Islet precursor cell (in vitro differentiated cells): ENCODE data around the gene CASR.
A peak's percentile ranks its signal among the peaks of the same experiment; 100 is the strongest.

ENCODE experiments used
- DNase-seq: peaks from one replicate; pipeline ENCODE4 v3.0.0-alpha.2; 2018

Gene CASR

GRCh38 chr3:122258757-122259371, 75.4 kb downstream of the CASR start:
- peak; percentile 87 for DNase-seq

- DNase-seq, result no peak
These were observed 76.7 kb downstream of the CASR start for GRCh38 chr3:122260206-122260605.

- no peak for DNase-seq
These were observed 79.6 kb downstream of the CASR start for GRCh38 chr3:122263058-122263457.

GRCh38 chr3:122263974-122264588, 80.6 kb downstream of the CASR start:
- no peak for DNase-seq

GRCh38 chr3:122265957-122266356, 82.5 kb downstream of the CASR start:
- DNase-seq, result no peak

- DNase-seq, result no peak
These were observed 85.0 kb downstream of the CASR start for GRCh38 chr3:122268257-122269024.

DNA sequence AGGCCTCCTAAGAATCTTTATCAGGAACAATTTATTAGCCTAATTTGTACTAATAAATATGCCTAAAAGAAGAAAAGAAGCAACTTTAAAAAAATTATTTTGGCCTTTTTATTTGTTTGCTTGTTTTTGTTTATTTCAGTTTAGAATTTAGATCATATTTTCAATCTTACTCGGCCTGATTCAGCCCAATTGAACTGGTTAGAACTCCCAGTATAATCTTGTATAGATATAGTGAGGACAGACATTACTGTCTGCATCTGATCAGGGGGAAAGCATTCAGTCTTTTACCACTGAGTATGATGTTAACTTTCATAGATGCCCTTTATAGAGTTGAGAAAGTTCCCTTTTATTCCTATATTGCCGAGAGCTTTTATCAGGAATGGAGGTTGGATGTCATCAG, 85.6 kb downstream of the CASR start:
- no peak for DNase-seq

- no peak for DNase-seq
These were observed 87.9 kb downstream of the CASR start for GRCh38 chr3:122271246-122271898.

DNA sequence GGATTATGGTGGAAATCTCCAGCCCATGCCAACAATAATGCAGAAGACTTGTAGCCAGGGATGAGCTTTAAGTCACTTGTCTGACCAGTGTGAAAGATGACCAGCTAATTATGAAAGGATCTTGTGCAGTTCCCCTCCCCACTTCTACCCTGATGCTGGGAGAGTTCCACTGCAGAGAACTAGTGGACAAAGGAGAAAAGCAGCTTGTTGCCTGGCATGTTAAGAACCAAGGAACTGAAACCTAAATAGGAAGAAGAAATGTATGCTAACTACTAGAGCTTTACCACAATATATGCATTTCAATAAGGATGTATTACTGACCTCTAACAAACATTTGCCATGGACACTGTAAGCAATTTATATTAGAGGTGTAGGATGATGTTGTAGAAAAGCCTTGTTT, 89.4 kb downstream of the CASR start:
- DNase-seq, result no peak

GRCh38 chr3:122273498-122273897, 90.0 kb downstream of the CASR start:
- no peak for DNase-seq

GRCh38 chr3:122281891-122282290, 98.4 kb downstream of the CASR start:
- DNase-seq, result no peak

- DNase-seq, result no peak
These were observed 100.5 kb downstream of the CASR start for GRCh38 chr3:122283796-122284445.

GRCh38 chr3:122284486-122284885, 101.0 kb downstream of the CASR start:
- no peak for DNase-seq

- DNase-seq, result no peak
These were observed 110.9 kb downstream of the CASR start for GRCh38 chr3:122294359-122294758.

DNA sequence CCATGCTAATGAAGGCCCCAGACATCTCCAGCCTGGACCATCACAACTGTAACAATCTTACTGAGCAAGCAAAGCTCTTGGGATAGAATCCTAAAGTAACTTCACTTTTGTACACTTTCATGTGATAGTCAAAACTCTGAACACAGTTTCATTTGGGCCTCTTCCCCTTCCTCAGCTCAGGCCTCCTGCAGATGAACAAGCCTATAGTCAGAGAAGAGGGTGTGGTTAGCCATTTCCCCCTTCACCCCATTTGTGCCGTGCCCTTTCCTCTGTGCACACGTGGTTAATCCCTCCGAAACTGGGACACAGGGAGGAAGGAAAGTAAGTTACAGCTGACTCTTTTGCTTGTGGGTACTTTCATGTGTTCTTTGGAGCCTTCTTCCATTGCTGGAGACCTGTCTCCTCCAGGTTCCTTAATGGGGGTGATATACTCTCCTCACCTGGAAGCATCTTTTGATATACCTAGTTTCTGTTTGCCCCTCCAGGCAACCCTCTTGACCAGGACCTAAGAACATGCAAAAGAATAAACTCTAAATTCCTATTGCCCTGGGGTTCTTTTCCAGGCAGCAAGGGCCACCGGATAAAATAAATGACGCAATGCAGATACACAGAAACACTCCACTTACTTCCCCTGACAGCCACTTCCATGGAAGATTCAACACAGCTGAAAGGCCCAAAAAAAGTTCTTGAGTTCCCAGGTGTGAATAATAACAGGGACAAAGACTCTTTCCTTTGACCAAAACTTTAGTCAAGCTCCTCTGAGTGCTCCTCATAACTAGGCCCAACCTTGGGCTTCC, 112.0 kb downstream of the CASR start:
- DNase-seq, result no peak

- no peak for DNase-seq
These were observed 114.8 kb downstream of the CASR start for GRCh38 chr3:122298239-122298638.

DNA sequence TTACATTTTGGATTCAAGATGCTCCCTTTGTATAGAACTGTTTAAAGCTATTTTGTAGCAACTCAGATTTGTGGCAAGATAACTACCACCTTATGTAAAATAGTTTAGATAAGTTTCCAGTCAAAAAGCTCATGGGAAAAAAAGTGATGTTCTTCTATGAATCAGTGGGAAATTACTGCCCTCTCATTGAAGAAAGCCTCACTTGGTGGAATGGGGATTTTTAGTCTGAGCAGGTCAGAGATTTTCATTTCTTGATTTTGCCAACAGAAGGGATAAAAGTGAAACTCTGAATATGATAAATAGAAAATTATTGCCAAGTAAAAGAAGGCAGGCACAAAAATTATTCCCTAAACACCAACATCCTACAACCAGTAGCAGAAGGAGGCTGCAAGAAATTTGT, 115.7 kb downstream of the CASR start:
- DNase-seq, result no peak

GRCh38 chr3:122299872-122300460, 116.5 kb downstream of the CASR start:
- no peak for DNase-seq

DNA sequence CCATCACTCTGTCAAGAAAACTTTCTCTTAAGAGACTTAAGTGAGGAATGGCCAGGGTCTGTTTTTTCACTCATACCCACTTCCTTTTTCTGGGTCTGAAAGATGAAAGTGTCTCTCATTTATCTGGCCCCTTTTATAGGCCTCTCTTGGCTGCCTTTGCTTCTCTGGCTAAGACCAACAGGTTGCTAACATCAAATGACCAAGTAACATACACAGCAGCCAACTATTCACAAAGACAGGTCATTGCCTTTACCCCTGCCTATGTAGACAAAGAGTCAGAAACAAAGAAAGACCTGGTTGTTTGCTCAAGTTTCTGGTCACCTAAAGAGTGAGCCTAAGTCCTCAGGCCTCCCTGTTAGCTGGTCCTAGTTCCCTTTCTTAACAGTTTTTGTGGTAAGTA, 117.6 kb downstream of the CASR start:
- no peak for DNase-seq

GRCh38 chr3:122305818-122306621, 122.6 kb downstream of the CASR start:
- DNase-seq, result peak; percentile 67

- DNase-seq, result no peak
These were observed 123.1 kb downstream of the CASR start for GRCh38 chr3:122306622-122306953.
